PC-9 (cell line): Measurements from ENCODE around the gene CDH13. TPM values are rescaled to one million over a fixed set of nuclear protein-coding genes. Genes with fewer than 3 reads are reported as not detected.

Experiments used
- BruUV-seq: library from RNA; stranded (reverse); fragments of 400-500 nt; replicated peaks from 2 replicates; lab custom pipeline; 2021; lab: Mats Ljungman, UMichigan
- CTCF ChIA-PET: fragments of 300-600 bp; sonication (Branson Sonifier 250); formaldehyde crosslinking; loops from one replicate; lab custom pipeline; 2022; ENCODE audit warnings: antibody characterized with exemption; lab: Charles Lee
- POLR2A ChIA-PET: fragments of 300-600 bp; sonication (Branson Sonifier 250); formaldehyde crosslinking; loops from one replicate; lab custom pipeline; 2022; ENCODE audit warnings: antibody characterized with exemption; ENCODE audit not compliant: unreplicated experiment; lab: Charles Lee
- DNase-seq, 2 experiments: peaks; one replicate each; pipeline versions ENCODE4 v3.0.0 to v3.0.0-alpha.2; 2015 to 2022; ENCODE audit warnings: mixed read lengths in 1 of 2
- H2AFZ ChIP-seq: fragments of 200-600 bp; sonication (generic); 2 replicates; pipeline ENCODE4 v1.8.1; 2017; ENCODE audit warnings: antibody characterized with exemption
- H3F3A ChIP-seq: fragments of 200-600 bp; sonication (generic); 2 replicates; pipeline ENCODE4 v1.8.1; 2017; ENCODE audit warnings: antibody characterized with exemption, mild to moderate bottlenecking, low read depth; ENCODE audit not compliant: insufficient read depth
- H3K27ac ChIP-seq: fragments of 200-600 bp; sonication (generic); 2 replicates; pipeline ENCODE4 v1.6.1; 2016; ENCODE audit warnings: mixed run types
- H3K27me3 ChIP-seq: fragments of 200-600 bp; sonication (generic); 2 replicates; pipeline ENCODE4 v1.6.1; 2016; ENCODE audit warnings: low read depth, mixed run types; ENCODE audit not compliant: insufficient read depth
- H3K36me3 ChIP-seq: fragments of 200-600 bp; sonication (generic); 2 replicates; pipeline ENCODE4 v1.6.1; 2016; ENCODE audit warnings: low read depth, mixed run types
- H3K4me1 ChIP-seq: fragments of 200-600 bp; sonication (generic); replicated peaks from 2 replicates; pipeline ENCODE4 v1.6.1; 2016; ENCODE audit warnings: mixed run types; ENCODE audit not compliant: insufficient read depth
- H3K4me2 ChIP-seq: fragments of 200-600 bp; sonication (generic); 2 replicates; pipeline ENCODE4 v1.6.1; 2017; ENCODE audit warnings: mixed run types
- H3K4me3 ChIP-seq: fragments of 200-600 bp; sonication (generic); 2 replicates; pipeline ENCODE4 v1.6.1; 2016; ENCODE audit warnings: mixed run types
- H3K79me2 ChIP-seq: fragments of 200-600 bp; sonication (generic); 2 replicates; pipeline ENCODE4 v1.6.1; 2017; ENCODE audit warnings: low read depth, mixed run types
- H3K9me2 ChIP-seq: fragments of 200-600 bp; sonication (generic); 2 replicates; pipeline ENCODE4 v1.8.1; 2017; ENCODE audit warnings: mild to moderate bottlenecking; ENCODE audit not compliant: insufficient read depth
- H3K9me3 ChIP-seq: fragments of 200-600 bp; sonication (generic); 2 replicates; pipeline ENCODE4 v1.8.1; 2016; ENCODE audit warnings: low read depth; ENCODE audit not compliant: insufficient read depth
- H4K20me1 ChIP-seq: fragments of 200-600 bp; sonication (generic); 2 replicates; pipeline ENCODE4 v1.8.1; 2017; ENCODE audit not compliant: insufficient read depth
- CTCF ChIP-seq: fragments of 200-600 bp; sonication (generic); conservative IDR thresholded peaks from 2 replicates; pipeline ENCODE4 v1.6.1; 2017; ENCODE audit warnings: mixed run types, antibody characterized with exemption, mild to moderate bottlenecking, moderate library complexity
- EZH2 ChIP-seq: fragments of 200-600 bp; sonication (generic); IDR thresholded peaks from 2 replicates; pipeline ENCODE4 v1.8.0; 2017; ENCODE audit warnings: antibody characterized with exemption, low read depth
- intact Hi-C: fragments of 100-400 bp; cut with micrococcal nuclease; formaldehyde crosslinking; loops from one replicate; pipeline ENCODE4 v1.10.0; 2022; ENCODE audit not compliant: unreplicated experiment
- total RNA-seq: library from RNA; stranded (reverse); gene quantifications from 2 replicates; pipeline ENCODE4 v1.2.3, GENCODE V29; 2021

The CDH13 gene
- total RNA-seq, 1 experiment from 2014 or later = 0.24 TPM

- H3K36me3 ChIP-seq = no peaks in the 10 kb centered on the region
- intact Hi-C loops = no loop called here
- H3K4me2 ChIP-seq = no peak overlapping the region
- no peaks in the 10 kb centered on the region for H3K79me2 ChIP-seq
- no peak overlapping the region for H2AFZ ChIP-seq
- no TSS peak for BruUV-seq
- no peak overlapping the region for H3K27ac ChIP-seq
- H3K9me3 ChIP-seq = no peaks in the 10 kb centered on the region
- TF ChIP-seq EZH2 (no peak), CTCF (no peak)
- POLR2A ChIA-PET = no interaction called here
- H3K27me3 ChIP-seq = peaks cover 22% of the 10 kb centered on the region
- no peak for DNase-seq
- H3K4me1 ChIP-seq = no peaks in the 10 kb centered on the region
- CTCF ChIA-PET = no interaction called here
- H4K20me1 ChIP-seq = no peaks in the 10 kb centered on the region
- H3F3A ChIP-seq = no peaks in the 10 kb centered on the region
- H3K4me3 ChIP-seq = no peak overlapping the region
- no peaks in the 10 kb centered on the region for H3K9me2 ChIP-seq
Observed at GRCh38 chr16:83455716-83456115, 828.9 kb downstream of the CDH13 start.

- H2AFZ ChIP-seq = no peak overlapping the region
- no peaks in the 10 kb centered on the region for H3K9me2 ChIP-seq
- intact Hi-C loops = no loop called here
- no peaks in the 10 kb centered on the region for H3K36me3 ChIP-seq
- no peaks in the 10 kb centered on the region for H3F3A ChIP-seq
- DNase-seq = no peak
- no peaks in the 10 kb centered on the region for H3K4me1 ChIP-seq
- TF ChIP-seq CTCF (no peak), EZH2 (no peak)
- H3K79me2 ChIP-seq = no peaks in the 10 kb centered on the region
- H3K9me3 ChIP-seq = no peaks in the 10 kb centered on the region
- no peak overlapping the region for H3K4me2 ChIP-seq
- no peaks in the 10 kb centered on the region for H4K20me1 ChIP-seq
- ChIA-PET CTCF (no interaction called here), POLR2A (no interaction called here)
- no peak overlapping the region for H3K4me3 ChIP-seq
- BruUV-seq = no TSS peak
- H3K27me3 ChIP-seq = peaks cover 16% of the 10 kb centered on the region; the same call in 1 of the 2 replicates
- no peak overlapping the region for H3K27ac ChIP-seq
Observed at GRCh38 chr16:83456934-83457333, 830.2 kb downstream of the CDH13 start.

GRCh38 chr16:83458612-83459011 lies 831.8 kb downstream of the CDH13 start:
- BruUV-seq = no TSS peak
- no peaks in the 10 kb centered on the region for H3K9me2 ChIP-seq
- H3K27ac ChIP-seq = no peak overlapping the region
- TF ChIP-seq EZH2 = no peak
- TF ChIP-seq CTCF = no peak
- H2AFZ ChIP-seq = no peak overlapping the region
- ChIA-PET POLR2A (no interaction called here), CTCF (no interaction called here)
- H3K4me2 ChIP-seq = no peak overlapping the region
- no peaks in the 10 kb centered on the region for H3K4me1 ChIP-seq
- DNase-seq = no peak
- intact Hi-C loops = no loop called here
- no peaks in the 10 kb centered on the region for H3K79me2 ChIP-seq
- no peaks in the 10 kb centered on the region for H3F3A ChIP-seq
- H3K4me3 ChIP-seq = no peak overlapping the region
- H3K9me3 ChIP-seq = no peaks in the 10 kb centered on the region
- H4K20me1 ChIP-seq = no peaks in the 10 kb centered on the region
- H3K27me3 ChIP-seq = peaks cover 9% of the 10 kb centered on the region; the same call in 1 of the 2 replicates
- no peaks in the 10 kb centered on the region for H3K36me3 ChIP-seq
